Ishikawa (cell line): ENCODE measurements around the gene TYMP.

Experiments
- CEBPB ChIP-seq: IDR thresholded peaks from 2 replicates; pipeline ENCODE4 v1.6.1; 2012
- CREB1 ChIP-seq: IDR thresholded peaks from 2 replicates; pipeline ENCODE4 v1.6.1; 2012; ENCODE audit warnings: low read depth
- EGR1 ChIP-seq: IDR thresholded peaks from 2 replicates; pipeline ENCODE4 v1.6.1; 2012
- EP300 ChIP-seq: IDR thresholded peaks from 2 replicates; pipeline ENCODE4 v1.6.1; 2012; ENCODE audit warnings: borderline replicate concordance
- FOXM1 ChIP-seq: IDR thresholded peaks from 2 replicates; pipeline ENCODE4 v1.6.1; 2012; ENCODE audit warnings: low read depth, borderline replicate concordance
- NFIC ChIP-seq: IDR thresholded peaks from 2 replicates; pipeline ENCODE4 v1.6.1; 2012
- RAD21 ChIP-seq: IDR thresholded peaks from 2 replicates; pipeline ENCODE4 v1.6.1; 2012; ENCODE audit warnings: low read depth
- TAF1 ChIP-seq: IDR thresholded peaks from 2 replicates; pipeline ENCODE4 v1.6.1; 2012; ENCODE audit warnings: low read depth, mild to moderate bottlenecking
- TCF12 ChIP-seq: IDR thresholded peaks from 2 replicates; pipeline ENCODE4 v1.6.1; 2012; ENCODE audit warnings: low read depth
- TEAD4 ChIP-seq: IDR thresholded peaks from 2 replicates; pipeline ENCODE4 v1.6.1; 2012
- YY1 ChIP-seq: IDR thresholded peaks from 2 replicates; pipeline ENCODE4 v1.6.1; 2012; ENCODE audit warnings: low read depth
- ZBTB7A ChIP-seq: IDR thresholded peaks from 2 replicates; pipeline ENCODE4 v1.6.1; 2012; ENCODE audit warnings: low read depth
- TF ChIP-seq, protein P1 (sequence below): IDR thresholded peaks from 2 replicates; pipeline ENCODE4 v1.6.1; 2012
- TF ChIP-seq, protein P2 (sequence below): IDR thresholded peaks from 2 replicates; pipeline ENCODE4 v1.6.1; 2012
- TF ChIP-seq, protein P3 (sequence below): IDR thresholded peaks from 2 replicates; pipeline ENCODE4 v1.6.1; 2012; ENCODE audit warnings: low read depth, mild to moderate bottlenecking

The TYMP gene

DNA sequence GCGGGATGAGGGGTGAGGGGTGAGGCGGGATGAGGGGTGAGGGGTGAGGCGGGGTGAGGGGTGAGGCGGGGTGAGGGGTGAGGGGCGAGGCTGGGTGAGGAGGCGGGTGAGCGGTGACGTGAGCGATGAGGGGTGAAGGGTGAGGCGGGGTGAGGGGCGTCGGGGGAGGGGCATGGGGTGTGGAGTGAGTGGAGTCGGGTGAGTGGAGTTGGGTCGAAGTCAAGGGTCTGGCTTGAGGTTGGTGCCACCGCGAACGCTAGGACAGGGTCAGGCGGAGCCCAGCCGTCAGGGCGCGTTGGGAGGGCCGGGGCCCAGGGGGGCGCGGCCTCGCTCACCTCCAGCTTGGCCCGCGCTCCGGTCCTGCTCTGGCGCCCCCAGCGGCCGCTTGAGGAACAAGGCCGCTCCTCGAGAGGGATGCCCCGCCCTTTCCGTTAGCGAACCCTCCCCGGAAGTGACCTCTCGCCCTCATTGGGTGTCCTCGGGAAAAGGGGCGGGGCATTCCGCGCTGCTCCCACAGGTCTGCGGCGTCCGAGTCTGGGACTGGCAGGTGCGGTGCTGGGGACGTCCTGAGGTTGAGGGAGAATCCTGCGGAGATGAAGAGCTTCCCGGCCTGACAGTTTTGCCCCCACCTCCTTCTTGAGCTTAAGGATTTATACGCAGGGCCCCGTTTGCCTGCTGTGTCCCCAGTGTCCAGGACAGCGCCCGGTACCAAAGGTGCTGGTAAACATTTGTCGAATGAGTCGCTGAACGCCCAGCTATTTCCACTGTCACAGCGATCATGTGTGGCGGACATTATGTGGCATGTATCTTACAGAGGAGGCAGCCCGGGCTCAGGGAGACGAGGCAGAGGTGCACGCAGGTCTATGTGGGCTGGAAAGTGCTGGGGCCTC lies 33.0 kb upstream of the TYMP start, which contains the start of gene SYCE3:
TSS of gene SYCE3 (minus strand) at position 397 of the 890 bp plus-strand sequence. CDS start 6,514 bp downstream, outside the sequence.
- TF ChIP-seq TAF1 = peak; percentile 63; the same call in 1 of the 2 replicates
- no peak for TF ChIP-seq CEBPB
- TF ChIP-seq FOXM1 = no peak
- TF ChIP-seq EP300 = no peak
- TF ChIP-seq NFIC = 0 out of 2 replicates have a peak, but pooled peaks have one; percentile 12
- TF ChIP-seq, protein P1, sequence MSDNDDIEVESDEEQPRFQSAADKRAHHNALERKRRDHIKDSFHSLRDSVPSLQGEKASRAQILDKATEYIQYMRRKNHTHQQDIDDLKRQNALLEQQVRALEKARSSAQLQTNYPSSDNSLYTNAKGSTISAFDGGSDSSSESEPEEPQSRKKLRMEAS = no peak; the same call in 1 of the 2 replicates
- TF ChIP-seq, protein P2, sequence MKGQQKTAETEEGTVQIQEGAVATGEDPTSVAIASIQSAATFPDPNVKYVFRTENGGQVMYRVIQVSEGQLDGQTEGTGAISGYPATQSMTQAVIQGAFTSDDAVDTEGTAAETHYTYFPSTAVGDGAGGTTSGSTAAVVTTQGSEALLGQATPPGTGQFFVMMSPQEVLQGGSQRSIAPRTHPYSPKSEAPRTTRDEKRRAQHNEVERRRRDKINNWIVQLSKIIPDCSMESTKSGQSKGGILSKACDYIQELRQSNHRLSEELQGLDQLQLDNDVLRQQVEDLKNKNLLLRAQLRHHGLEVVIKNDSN = no peak
- no peak for TF ChIP-seq CREB1
- TF ChIP-seq TCF12 = no peak
- 0 out of 2 replicates have a peak, but pooled peaks have one; percentile 27 for TF ChIP-seq YY1
- TF ChIP-seq RAD21 = peak; percentile 54; the same call in 1 of the 2 replicates
- TF ChIP-seq EGR1 = no peak
- TF ChIP-seq, protein P3, sequence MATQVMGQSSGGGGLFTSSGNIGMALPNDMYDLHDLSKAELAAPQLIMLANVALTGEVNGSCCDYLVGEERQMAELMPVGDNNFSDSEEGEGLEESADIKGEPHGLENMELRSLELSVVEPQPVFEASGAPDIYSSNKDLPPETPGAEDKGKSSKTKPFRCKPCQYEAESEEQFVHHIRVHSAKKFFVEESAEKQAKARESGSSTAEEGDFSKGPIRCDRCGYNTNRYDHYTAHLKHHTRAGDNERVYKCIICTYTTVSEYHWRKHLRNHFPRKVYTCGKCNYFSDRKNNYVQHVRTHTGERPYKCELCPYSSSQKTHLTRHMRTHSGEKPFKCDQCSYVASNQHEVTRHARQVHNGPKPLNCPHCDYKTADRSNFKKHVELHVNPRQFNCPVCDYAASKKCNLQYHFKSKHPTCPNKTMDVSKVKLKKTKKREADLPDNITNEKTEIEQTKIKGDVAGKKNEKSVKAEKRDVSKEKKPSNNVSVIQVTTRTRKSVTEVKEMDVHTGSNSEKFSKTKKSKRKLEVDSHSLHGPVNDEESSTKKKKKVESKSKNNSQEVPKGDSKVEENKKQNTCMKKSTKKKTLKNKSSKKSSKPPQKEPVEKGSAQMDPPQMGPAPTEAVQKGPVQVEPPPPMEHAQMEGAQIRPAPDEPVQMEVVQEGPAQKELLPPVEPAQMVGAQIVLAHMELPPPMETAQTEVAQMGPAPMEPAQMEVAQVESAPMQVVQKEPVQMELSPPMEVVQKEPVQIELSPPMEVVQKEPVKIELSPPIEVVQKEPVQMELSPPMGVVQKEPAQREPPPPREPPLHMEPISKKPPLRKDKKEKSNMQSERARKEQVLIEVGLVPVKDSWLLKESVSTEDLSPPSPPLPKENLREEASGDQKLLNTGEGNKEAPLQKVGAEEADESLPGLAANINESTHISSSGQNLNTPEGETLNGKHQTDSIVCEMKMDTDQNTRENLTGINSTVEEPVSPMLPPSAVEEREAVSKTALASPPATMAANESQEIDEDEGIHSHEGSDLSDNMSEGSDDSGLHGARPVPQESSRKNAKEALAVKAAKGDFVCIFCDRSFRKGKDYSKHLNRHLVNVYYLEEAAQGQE = no peak
- TF ChIP-seq TEAD4 = peak; percentile 16; the same call in 1 of the 2 replicates
- peak; percentile 57; the same call in 1 of the 2 replicates for TF ChIP-seq ZBTB7A

DNA sequence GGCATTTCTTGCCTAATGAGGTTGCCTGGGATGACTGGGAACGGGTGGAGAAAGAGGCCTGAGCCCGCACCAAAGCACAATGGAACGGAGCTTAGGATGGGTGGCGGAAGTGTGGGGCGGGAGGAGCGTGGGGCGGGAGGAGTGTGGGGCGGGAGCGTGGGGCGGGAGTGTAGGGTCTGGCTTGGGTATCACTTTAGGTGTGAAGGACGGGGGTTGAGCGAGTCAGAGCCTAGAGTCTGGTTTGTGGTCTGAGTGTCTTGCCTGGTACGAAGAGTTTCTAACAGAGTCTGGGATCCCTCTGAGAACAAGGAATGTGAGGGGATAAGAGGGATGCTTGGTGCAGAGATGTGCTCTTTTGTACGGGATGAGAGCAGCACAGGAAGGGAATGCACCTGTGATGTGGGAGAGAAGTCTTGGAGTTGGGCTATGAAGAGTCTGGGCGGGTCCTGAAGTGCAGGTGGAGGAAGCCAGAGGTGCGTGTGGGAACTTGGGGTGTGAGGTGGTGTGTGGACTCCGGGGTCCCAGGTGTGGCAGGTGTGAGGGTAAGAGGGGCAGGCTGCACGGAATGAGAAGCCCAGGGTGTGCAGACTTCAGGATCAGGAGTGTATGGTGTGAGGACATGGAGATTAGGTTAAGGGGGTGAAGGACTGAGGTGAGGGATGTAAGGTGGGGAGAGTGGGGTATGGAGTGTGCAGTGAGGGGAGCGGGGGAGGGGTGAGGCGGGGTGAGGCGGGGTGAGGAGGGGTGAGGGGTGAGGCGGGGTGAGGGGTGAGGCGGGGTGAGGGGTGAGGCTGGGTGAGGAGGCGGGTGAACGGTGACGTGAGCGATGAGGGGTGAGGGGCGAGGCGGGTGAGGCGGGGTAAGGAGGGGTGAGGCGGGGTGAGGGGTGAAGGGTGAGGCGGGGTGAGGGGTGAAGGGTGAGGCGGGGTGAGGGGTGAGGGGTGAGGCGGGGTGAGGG lies 31.9 kb upstream of the TYMP start:
- TF ChIP-seq RAD21 = no peak
- no peak for TF ChIP-seq EP300
- TF ChIP-seq, protein P3 = no peak
- TF ChIP-seq TAF1 = no peak
- TF ChIP-seq EGR1 = no peak
- no peak for TF ChIP-seq ZBTB7A
- TF ChIP-seq NFIC = no peak
- TF ChIP-seq, protein P2 = no peak

DNA sequence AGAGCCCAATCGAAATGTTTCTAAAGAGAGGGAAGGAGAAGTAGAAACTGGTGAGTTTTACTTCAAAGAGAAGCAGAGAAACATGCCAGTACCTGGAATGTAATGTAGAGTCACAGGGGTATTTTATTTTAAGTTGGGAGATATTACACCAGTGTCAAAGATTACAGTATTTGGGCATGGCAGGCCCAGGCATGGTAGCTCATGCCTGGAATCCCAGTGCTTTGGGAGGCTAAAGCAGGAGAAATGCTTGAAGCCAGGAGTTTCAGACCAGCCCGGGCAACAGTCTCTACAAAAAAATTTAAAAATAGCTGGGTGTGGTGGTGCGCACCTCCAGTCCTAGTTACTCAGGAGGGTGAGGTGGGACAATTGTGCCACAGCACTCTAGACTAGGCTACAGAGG lies 30.2 kb upstream of the TYMP start:
- no peak for TF ChIP-seq CREB1

DNA sequence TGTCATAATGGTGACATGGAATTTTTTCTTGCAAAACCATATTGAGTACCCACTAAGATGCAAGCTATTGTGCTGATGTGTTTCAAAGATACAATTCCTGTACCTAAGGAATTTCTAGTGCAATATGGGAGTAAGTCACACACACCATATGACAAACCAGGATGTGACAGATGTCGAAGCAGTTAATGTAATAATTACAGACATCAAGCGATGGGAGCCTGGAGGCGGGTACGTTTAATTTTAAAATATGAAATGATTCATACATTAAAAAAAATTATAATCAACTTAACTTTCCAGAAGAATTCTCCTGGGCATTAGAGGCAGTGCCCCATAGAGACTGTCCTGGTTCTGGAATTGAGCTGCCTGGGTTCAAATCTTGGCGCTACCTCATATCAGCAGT lies 26.9 kb upstream of the TYMP start:
- TF ChIP-seq ZBTB7A = no peak
- TF ChIP-seq TCF12 = no peak
- TF ChIP-seq, protein P1 = no peak
- no peak for TF ChIP-seq CREB1
- TF ChIP-seq, protein P3 = no peak
- no peak for TF ChIP-seq RAD21
- no peak for TF ChIP-seq CEBPB
- TF ChIP-seq, protein P2 = no peak
- no peak for TF ChIP-seq FOXM1
- TF ChIP-seq TAF1 = no peak
